Activated T-cell treated with anti-CD3 and anti-CD28 coated beads, Interleukin-2, amount 50 U/mL, for 72 hours (primary cell): ENCODE results near the gene TRIM59. TPM values are rescaled to one million over a fixed set of nuclear protein-coding genes. Genes with fewer than 3 reads are reported as not detected.

Source experiments
- ATAC-seq, 2 donors: fragments of 150-1000 bp; cut with Tn5 transposase; replicated peaks in 1 of 2; 2 replicates each; pipeline ENCODE4 v1.10.0; 2021; ENCODE audit warnings: moderate library complexity in 2 of 2, mild to moderate bottlenecking in 1 of 2
- DNase-seq, 2 donors: peaks; one replicate each; pipeline ENCODE4 v3.0.0; 2021 to 2022; ENCODE audit warnings: mixed read lengths in 1 of 2
- H3K27ac Mint-ChIP-seq: one replicate; pipeline ENCODE4 v1.8.0; 2022; ENCODE audit warnings: mild to moderate bottlenecking, moderate library complexity, mixed read lengths
- H3K27me3 Mint-ChIP-seq: one replicate; pipeline ENCODE4 v1.8.0; 2022; ENCODE audit warnings: low read depth, mixed read lengths
- H3K36me3 Mint-ChIP-seq, 2 donors: one replicate each; pipeline ENCODE4 v1.8.0; 2022; ENCODE audit warnings: mixed read lengths in 2 of 2, mild to moderate bottlenecking in 1 of 2; ENCODE audit not compliant: insufficient read depth in 2 of 2
- H3K4me1 Mint-ChIP-seq: one replicate; pipeline ENCODE4 v1.8.0; 2022; ENCODE audit warnings: low read depth, mixed read lengths
- H3K4me3 Mint-ChIP-seq, 2 donors: one replicate each; pipeline ENCODE4 v1.8.0; 2022; ENCODE audit warnings: mild to moderate bottlenecking in 2 of 2, mixed read lengths in 2 of 2, moderate library complexity in 2 of 2
- H3K9me3 Mint-ChIP-seq, 2 donors: one replicate each; pipeline ENCODE4 v1.8.0; 2022; ENCODE audit warnings: mixed read lengths in 2 of 2
- total RNA-seq, 2 donors: library from RNA; stranded (reverse); gene quantifications; one replicate each; pipeline ENCODE4 v1.2.3, GENCODE V29; 2022

Gene TRIM59
- total RNA-seq, 2 donors from 2014 or later, result 39.9 to 41.8 TPM

- peaks cover 31% of the 10 kb centered on the region for H3K4me1 Mint-ChIP-seq
- peak overlapping the region; percentile 98 for H3K4me3 Mint-ChIP-seq
- no peaks in the 10 kb centered on the region for H3K27me3 Mint-ChIP-seq
- DNase-seq (no peak), ATAC-seq (no peak)
- H3K9me3 Mint-ChIP-seq, result no peaks in the 10 kb centered on the region
- H3K27ac Mint-ChIP-seq, result peak overlapping the region; percentile 98
- H3K36me3 Mint-ChIP-seq, result peaks cover 15 to 17% of the 10 kb centered on the region in 2 donors
Observed at GRCh38 chr3:160450846-160451245, 1.3 kb upstream of the TRIM59 start.

DNA sequence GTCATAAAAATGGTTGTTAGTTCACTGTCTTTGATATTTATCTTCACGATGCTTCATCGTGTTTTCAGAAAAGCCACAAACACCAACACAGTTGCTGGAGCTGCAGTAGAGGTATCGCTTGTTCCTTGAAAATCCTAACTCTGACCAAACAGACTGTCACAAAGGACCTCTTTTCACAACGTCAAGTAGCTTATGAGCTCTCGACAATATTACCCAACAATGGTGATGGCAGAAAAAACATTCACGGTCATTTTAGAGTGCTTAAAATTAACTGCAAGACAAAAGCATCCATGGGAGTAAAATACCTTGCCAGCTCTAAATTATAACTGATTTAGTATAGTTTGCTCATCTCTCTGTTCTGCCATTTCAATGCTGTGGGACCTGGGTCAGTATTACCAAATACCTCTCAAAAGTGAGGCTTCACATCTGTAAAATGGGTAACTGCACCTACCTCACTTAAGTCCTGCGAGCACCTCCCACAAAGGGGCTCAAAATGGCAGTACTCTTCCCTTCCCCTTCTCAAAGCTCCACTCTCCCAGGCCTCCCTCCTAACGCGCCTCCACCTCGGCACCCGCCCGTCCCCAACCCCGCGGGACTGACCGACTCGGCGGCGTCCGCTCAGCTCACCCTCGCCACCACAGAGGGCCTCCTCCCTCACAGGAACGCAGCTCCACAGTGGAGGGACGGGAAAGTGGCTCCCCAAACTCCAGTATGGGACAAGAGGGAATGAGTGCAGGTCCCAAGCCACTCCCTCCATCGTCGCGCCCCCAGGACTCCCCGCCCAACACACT, 546 bp downstream of the TRIM59 start:
- Mint-ChIP-seq H3K9me3 (no peaks in the 10 kb centered on the region), H3K36me3 (peaks cover 23 to 25% of the 10 kb centered on the region in 2 donors), H3K27me3 (no peaks in the 10 kb centered on the region), H3K4me3 (peak overlapping the region; percentile 98), H3K27ac (peak overlapping the region; percentile 98), H3K4me1 (peaks cover 41% of the 10 kb centered on the region)
- peak in 1 of 2 donors; percentile 62 for DNase-seq
- peak; percentile 50 to 52 for ATAC-seq

DNA sequence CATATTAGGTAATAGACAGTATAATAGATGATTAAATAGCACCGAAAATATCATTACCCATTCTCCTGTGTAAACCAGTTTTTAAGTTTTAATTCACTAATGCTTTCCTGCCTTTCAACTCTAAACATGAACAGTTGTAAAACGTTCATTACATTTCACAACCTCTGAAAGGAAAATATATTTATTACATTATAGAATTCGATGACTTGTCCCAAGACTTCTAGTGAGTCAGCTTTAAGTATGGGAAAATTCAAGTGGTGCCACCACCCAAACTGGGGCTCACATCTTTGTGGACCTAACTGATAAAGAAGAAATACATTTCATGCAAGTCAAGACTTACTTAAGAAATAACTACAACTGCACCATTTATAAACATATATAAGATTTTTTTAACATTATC, 2.0 kb downstream of the TRIM59 start:
- ATAC-seq (no peak), DNase-seq (no peak)
- H3K4me1 Mint-ChIP-seq, result peaks cover 52% of the 10 kb centered on the region
- peak overlapping the region; percentile 32 to 59 for H3K4me3 Mint-ChIP-seq
- H3K9me3 Mint-ChIP-seq, result no peaks in the 10 kb centered on the region
- H3K36me3 Mint-ChIP-seq, result peaks cover 27 to 34% of the 10 kb centered on the region in 2 donors
- no peaks in the 10 kb centered on the region for H3K27me3 Mint-ChIP-seq
- H3K27ac Mint-ChIP-seq, result peak overlapping the region; percentile 24

DNA sequence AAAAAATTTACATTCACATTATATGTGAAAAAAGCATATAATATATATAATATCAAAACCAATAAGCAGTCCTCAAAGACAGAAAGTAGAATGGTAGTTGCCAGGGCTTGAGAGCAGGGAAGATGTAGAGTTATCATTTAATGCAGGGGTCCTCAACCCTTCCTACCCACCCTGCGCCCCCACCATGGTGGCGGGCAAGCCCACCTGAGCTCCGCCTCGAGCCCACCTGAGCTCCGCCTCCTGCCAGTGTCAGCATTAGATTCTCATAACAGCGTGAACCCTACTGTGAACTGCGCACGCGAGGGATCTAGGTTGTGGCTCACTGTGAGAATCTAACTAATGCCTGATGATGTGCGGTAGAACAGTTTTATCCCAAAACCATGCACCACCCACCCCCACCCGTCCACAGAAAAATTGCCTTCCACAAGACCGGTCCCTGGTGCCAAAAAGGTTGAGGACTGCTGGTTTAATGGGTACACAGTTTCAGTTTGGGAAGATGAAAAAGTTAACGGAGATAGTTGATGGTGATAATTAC, 3.0 kb downstream of the TRIM59 start:
- peaks cover 31 to 38% of the 10 kb centered on the region in 2 donors for H3K36me3 Mint-ChIP-seq
- H3K27ac Mint-ChIP-seq, result no peak overlapping the region
- DNase-seq, result no peak
- peaks cover 60% of the 10 kb centered on the region for H3K4me1 Mint-ChIP-seq
- no peaks in the 10 kb centered on the region for H3K27me3 Mint-ChIP-seq
- H3K4me3 Mint-ChIP-seq, result peak overlapping the region in 1 of 2 donors; percentile 46
- ATAC-seq, result no peak
- no peaks in the 10 kb centered on the region for H3K9me3 Mint-ChIP-seq

DNA sequence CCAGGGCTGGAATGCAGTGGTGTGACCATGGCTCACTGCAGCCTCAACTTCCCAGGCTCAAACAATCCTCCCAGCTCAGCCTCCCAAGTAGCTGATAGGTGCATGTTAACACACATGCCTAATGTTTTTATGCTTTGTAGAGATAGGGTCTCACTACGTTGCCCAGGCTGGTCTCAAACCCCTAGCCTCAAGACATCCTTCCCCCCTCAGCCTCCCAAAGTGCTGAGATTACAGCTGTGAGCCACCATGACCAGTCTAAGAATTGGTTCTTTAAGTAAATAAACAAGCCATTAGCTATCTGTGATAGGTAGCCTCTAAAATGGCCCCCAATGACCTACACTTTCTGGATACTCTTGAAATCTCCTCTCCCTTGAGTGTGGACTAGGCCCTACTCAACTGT, 3.7 kb downstream of the TRIM59 start:
- H3K36me3 Mint-ChIP-seq, result peaks cover 31 to 43% of the 10 kb centered on the region in 2 donors
- peak overlapping the region; percentile 73 for H3K27ac Mint-ChIP-seq
- peak overlapping the region in 1 of 2 donors; percentile 54 for H3K4me3 Mint-ChIP-seq
- DNase-seq (no peak), ATAC-seq (no peak)
- H3K9me3 Mint-ChIP-seq, result no peaks in the 10 kb centered on the region
- peaks cover 65% of the 10 kb centered on the region for H3K4me1 Mint-ChIP-seq
- H3K27me3 Mint-ChIP-seq, result no peaks in the 10 kb centered on the region

DNA sequence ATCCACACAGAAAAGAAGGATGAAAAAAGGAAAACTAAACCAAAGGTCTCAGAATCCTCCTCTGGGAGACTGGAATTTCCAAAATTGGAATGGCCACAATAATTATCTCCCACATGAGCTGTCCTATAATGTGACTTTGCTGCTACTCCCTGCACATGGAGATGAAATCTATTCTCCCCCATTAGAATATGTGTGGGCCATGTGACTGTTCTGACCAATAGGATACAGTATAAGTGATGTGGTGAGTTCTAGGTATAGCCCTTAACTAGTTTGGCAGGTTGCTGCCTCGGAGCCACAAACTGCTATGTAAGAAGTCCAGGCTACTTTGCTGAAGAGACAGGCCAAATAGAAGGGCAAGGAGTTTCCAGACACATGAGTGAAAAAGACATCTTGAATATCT, 5.2 kb downstream of the TRIM59 start:
- no peak overlapping the region for H3K27ac Mint-ChIP-seq
- H3K27me3 Mint-ChIP-seq, result no peaks in the 10 kb centered on the region
- ATAC-seq (no peak), DNase-seq (no peak)
- peaks cover 28 to 51% of the 10 kb centered on the region in 2 donors for H3K36me3 Mint-ChIP-seq
- peaks cover 63% of the 10 kb centered on the region for H3K4me1 Mint-ChIP-seq
- no peak overlapping the region for H3K4me3 Mint-ChIP-seq
- H3K9me3 Mint-ChIP-seq, result peaks cover 0 to 2% of the 10 kb centered on the region in 2 donors

GRCh38 chr3:160440687-160441086, 8.9 kb downstream of the TRIM59 start:
- DNase-seq (no peak), ATAC-seq (no peak)
- H3K27me3 Mint-ChIP-seq, result no peaks in the 10 kb centered on the region
- H3K4me3 Mint-ChIP-seq, result no peak overlapping the region
- H3K36me3 Mint-ChIP-seq, result peaks cover 20 to 57% of the 10 kb centered on the region in 2 donors
- peaks cover 71% of the 10 kb centered on the region for H3K4me1 Mint-ChIP-seq
- H3K27ac Mint-ChIP-seq, result no peak overlapping the region
- H3K9me3 Mint-ChIP-seq, result peaks cover 0 to 2% of the 10 kb centered on the region in 2 donors

- Mint-ChIP-seq H3K4me1 (peaks cover 67% of the 10 kb centered on the region), H3K36me3 (peaks cover 11 to 55% of the 10 kb centered on the region in 2 donors), H3K27me3 (no peaks in the 10 kb centered on the region), H3K4me3 (no peak overlapping the region), H3K27ac (no peak overlapping the region), H3K9me3 (peaks cover 0 to 2% of the 10 kb centered on the region in 2 donors)
- DNase-seq (no peak), ATAC-seq (peak; percentile 41 to 54)
Observed at GRCh38 chr3:160437083-160437455, 12.5 kb downstream of the TRIM59 start.

DNA sequence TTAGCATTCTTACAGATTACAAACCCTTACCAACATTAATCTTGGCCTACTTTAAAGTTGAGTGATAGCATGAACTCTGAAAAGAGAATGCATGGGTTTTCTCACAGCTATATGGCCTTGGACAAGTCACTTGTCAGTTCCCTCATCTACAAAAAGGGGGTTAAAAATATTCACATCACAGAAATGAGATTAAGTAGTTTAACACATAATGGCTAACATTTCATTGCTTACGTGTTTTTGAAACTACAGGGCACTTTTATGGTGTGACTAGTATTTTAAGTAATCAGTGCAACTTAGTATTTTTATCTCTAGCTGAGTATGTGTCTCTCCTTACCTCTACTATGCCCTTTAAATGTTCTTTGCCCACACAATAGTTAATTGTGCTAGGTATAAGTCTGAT, 13.8 kb downstream of the TRIM59 start:
- Mint-ChIP-seq H3K4me3 (no peak overlapping the region), H3K27me3 (no peaks in the 10 kb centered on the region), H3K27ac (peak overlapping the region; percentile 79), H3K4me1 (peaks cover 57% of the 10 kb centered on the region), H3K36me3 (peaks cover 9 to 53% of the 10 kb centered on the region in 2 donors), H3K9me3 (peaks cover 0 to 2% of the 10 kb centered on the region in 2 donors)
- DNase-seq (no peak), ATAC-seq (no peak)

DNA sequence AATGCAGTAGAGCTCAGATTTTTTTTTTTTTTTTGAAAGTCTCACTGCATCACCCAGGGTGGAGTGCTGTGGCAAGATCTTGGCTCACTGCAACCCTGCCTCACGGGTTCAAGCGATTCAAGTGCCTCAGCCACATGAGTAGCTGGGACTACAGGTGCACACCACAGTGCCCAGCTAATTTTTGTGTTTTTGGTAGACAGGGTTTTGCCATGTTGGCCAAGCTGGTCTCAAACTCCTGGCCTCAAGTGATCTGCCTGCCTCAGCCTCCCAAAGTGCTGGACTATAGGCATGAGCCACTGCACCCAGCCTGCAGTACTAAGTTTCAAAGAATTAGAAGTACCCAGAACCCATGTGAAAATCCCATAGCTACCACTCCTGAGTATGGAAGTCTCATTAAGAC, 14.5 kb downstream of the TRIM59 start:
- H3K9me3 Mint-ChIP-seq, result peaks cover 0 to 2% of the 10 kb centered on the region in 2 donors
- ATAC-seq (no peak), DNase-seq (no peak)
- H3K27ac Mint-ChIP-seq, result no peak overlapping the region
- H3K4me3 Mint-ChIP-seq, result no peak overlapping the region
- no peaks in the 10 kb centered on the region for H3K27me3 Mint-ChIP-seq
- H3K36me3 Mint-ChIP-seq, result peaks cover 9 to 52% of the 10 kb centered on the region in 2 donors
- H3K4me1 Mint-ChIP-seq, result peaks cover 52% of the 10 kb centered on the region

DNA sequence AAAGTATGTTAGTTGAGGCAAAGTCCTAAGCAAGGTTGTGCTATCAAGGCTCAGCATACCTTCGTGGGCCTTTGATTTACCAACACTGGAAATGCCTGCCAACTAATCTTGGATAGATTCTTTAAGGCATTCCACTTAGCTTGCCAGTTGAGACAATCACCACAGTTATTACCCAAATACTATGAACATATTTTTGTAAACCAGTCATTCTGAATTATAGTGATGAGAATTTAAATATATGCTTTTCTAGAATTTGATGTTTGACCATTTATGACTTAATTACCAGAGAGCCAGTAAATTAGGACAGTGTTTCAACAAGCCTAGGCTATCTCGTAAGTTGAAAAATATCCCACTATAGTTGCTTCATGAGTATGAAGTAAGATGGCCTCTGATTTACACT, 15.5 kb downstream of the TRIM59 start:
- Mint-ChIP-seq H3K27me3 (no peaks in the 10 kb centered on the region), H3K27ac (no peak overlapping the region), H3K9me3 (no peaks in the 10 kb centered on the region), H3K36me3 (peaks cover 7 to 48% of the 10 kb centered on the region in 2 donors), H3K4me3 (no peak overlapping the region), H3K4me1 (peaks cover 46% of the 10 kb centered on the region)
- DNase-seq, result no peak
- ATAC-seq, result no peak

- H3K27ac Mint-ChIP-seq, result no peak overlapping the region
- H3K27me3 Mint-ChIP-seq, result no peaks in the 10 kb centered on the region
- H3K9me3 Mint-ChIP-seq, result no peaks in the 10 kb centered on the region
- H3K4me1 Mint-ChIP-seq, result peaks cover 8% of the 10 kb centered on the region
- peaks cover 13 to 53% of the 10 kb centered on the region in 2 donors for H3K36me3 Mint-ChIP-seq
- DNase-seq, result no peak
- H3K4me3 Mint-ChIP-seq, result no peak overlapping the region
- ATAC-seq, result no peak
Observed at GRCh38 chr3:160427832-160428424, 21.7 kb downstream of the TRIM59 start.

- H3K4me1 Mint-ChIP-seq, result no peaks in the 10 kb centered on the region
- H3K27me3 Mint-ChIP-seq, result no peaks in the 10 kb centered on the region
- H3K36me3 Mint-ChIP-seq, result peaks cover 9 to 62% of the 10 kb centered on the region in 2 donors
- peak overlapping the region; percentile 8 for H3K27ac Mint-ChIP-seq
- ATAC-seq (no peak), DNase-seq (no peak)
- no peaks in the 10 kb centered on the region for H3K9me3 Mint-ChIP-seq
- H3K4me3 Mint-ChIP-seq, result no peak overlapping the region
Observed at GRCh38 chr3:160417311-160417710, 32.3 kb downstream of the TRIM59 start.
